ENCODE results near the gene PARVA.

- no peak for TF ChIP-seq CTCF (IDR thresholded peaks at IDR 0.05)
- no peak for TF ChIP-seq ZFX (IDR thresholded peaks at IDR 0.05; ENCODE audit: borderline replicate concordance)
Observed at GRCh38 chr11:12502046-12502445, 124.7 kb downstream of the PARVA start.
